GM06990 (cell line): Measurements from ENCODE around the gene MTLN.

Source experiments
- DNase-seq: peaks from one replicate; pipeline ENCODE4 v3.0.0-alpha.2; 2011; ENCODE audit not compliant: insufficient read length; ENCODE audit errors: extremely low read depth
- H3K27me3 ChIP-seq: replicated peaks from 2 replicates; pipeline ENCODE4 v1.6.0; 2011; ENCODE audit warnings: low read length; ENCODE audit not compliant: control insufficient read depth, insufficient read depth
- H3K36me3 ChIP-seq: 2 replicates; pipeline ENCODE4 v1.5.1; 2011; ENCODE audit warnings: low read length; ENCODE audit not compliant: control insufficient read depth, insufficient read depth
- H3K4me3 ChIP-seq: replicated peaks from 2 replicates; pipeline ENCODE4 v1.5.1; 2011; ENCODE audit warnings: low read depth, mild to moderate bottlenecking, control low read depth, low read length
- TF ChIP-seq, protein P1 (sequence below): IDR thresholded peaks from 2 replicates; pipeline ENCODE4 v1.5.1; 2011; ENCODE audit warnings: low read length, control low read depth, mild to moderate bottlenecking, inconsistent platforms; ENCODE audit not compliant: insufficient read depth, poor library complexity, severe bottlenecking

The MTLN gene

DNA sequence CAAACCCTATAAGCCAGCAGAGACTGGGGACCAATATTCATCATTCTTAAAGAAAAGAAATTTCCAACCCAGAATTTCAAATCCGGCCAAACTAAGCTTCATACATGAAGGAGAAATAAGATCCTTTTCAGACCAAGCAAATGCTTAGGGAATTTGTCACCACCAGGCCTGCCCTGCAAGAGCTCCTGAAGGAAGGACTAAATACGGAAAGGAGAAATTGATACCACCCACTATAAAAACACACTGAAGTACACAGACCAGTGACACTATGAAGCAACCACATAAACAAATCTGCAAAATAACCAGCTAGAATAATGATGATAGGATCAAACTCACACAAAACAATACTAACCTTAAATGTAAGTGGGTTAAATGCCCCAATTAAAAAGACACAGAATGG, 29.9 kb downstream of the MTLN start:
- TF ChIP-seq, protein P1, sequence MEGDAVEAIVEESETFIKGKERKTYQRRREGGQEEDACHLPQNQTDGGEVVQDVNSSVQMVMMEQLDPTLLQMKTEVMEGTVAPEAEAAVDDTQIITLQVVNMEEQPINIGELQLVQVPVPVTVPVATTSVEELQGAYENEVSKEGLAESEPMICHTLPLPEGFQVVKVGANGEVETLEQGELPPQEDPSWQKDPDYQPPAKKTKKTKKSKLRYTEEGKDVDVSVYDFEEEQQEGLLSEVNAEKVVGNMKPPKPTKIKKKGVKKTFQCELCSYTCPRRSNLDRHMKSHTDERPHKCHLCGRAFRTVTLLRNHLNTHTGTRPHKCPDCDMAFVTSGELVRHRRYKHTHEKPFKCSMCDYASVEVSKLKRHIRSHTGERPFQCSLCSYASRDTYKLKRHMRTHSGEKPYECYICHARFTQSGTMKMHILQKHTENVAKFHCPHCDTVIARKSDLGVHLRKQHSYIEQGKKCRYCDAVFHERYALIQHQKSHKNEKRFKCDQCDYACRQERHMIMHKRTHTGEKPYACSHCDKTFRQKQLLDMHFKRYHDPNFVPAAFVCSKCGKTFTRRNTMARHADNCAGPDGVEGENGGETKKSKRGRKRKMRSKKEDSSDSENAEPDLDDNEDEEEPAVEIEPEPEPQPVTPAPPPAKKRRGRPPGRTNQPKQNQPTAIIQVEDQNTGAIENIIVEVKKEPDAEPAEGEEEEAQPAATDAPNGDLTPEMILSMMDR: no peak
- Histone ChIP-seq H3K4me3 (no peak overlapping the region), H3K36me3 (no peaks in the 10 kb centered on the region), H3K27me3 (no peaks in the 10 kb centered on the region)
- DNase-seq: no peak

DNA sequence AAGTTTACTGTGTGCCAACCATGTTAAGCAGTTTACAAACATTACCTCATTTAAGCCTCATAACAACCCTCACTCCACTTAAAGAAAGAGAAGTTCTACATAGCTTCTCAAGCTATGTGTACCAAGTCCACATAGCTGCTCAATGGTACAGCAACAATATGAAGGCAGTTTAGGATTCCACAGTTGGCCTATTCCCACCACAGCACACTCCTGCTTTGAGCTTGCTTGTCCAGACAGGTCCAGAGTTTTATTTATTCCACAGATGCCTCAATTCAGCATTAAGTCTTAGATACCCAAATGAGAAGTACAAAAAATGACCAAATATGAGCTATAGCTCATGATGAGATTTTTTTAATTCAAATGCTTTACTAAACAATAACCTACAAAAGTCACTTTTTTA, 32.3 kb downstream of the MTLN start:
- no peak for DNase-seq
- H3K4me3 ChIP-seq: no peak overlapping the region
- H3K36me3 ChIP-seq: no peaks in the 10 kb centered on the region
- TF ChIP-seq, protein P1: no peak
- no peaks in the 10 kb centered on the region for H3K27me3 ChIP-seq

DNA sequence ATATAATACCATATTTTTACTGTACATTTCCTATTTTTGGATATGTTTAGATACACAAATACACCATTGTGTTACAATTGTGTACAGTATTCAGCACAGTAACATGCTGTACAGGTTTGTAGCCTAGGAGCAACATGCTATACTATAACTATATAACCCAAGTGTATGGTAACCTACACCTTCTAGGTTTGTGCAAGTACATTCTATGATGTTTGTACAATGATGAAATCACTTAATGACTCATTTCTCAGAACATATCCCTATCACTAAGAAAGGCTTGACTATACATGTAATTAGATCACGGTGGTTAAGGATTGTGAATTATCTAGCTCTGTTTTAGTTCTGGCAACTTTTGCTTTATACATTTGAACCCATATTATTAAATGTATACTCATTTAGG, 38.8 kb downstream of the MTLN start:
- TF ChIP-seq, protein P1: no peak
- DNase-seq: no peak
- Histone ChIP-seq H3K36me3 (no peaks in the 10 kb centered on the region), H3K4me3 (no peak overlapping the region), H3K27me3 (no peaks in the 10 kb centered on the region)

DNA sequence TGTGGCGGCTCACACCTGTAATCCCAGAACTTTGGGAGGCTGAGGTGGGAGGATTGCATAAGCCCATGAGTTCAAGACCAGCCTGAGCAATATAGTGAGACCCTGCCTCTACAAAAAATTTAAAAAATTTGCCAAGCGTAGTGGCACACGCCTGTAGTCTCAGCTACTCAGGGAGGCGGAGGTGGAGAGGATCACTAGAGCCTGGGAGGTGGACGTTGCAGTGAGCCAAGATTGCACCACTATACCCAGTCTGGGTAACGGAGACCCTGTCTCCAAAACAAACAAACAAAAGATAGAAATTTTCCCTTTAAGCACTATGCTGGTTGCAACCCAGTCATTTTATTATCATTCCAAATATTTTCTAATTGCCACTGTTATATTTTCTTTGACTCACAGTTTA, 39.8 kb downstream of the MTLN start:
- Histone ChIP-seq H3K36me3 (no peaks in the 10 kb centered on the region), H3K4me3 (no peak overlapping the region), H3K27me3 (no peaks in the 10 kb centered on the region)
- TF ChIP-seq, protein P1: no peak
- DNase-seq: no peak

DNA sequence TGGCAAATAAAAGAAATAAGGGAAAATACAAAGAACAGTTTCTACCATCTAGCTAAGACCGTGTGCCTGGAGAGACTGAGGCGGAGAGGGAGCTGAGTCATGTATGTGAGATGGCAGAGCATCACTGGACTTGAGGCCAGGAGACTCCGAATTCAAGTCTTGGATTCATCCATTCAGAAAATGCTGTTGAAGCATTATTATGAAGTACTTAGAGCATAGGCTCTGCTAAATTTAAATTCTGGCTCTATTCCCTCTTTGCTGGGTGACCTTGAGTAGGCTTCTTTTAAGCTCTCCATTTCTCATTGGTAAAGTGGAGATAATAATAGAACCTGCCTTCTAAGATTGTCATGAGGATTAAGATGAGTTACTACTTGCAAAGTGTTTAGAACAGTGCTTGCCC, 42.2 kb downstream of the MTLN start:
- Histone ChIP-seq H3K27me3 (no peaks in the 10 kb centered on the region), H3K36me3 (no peaks in the 10 kb centered on the region), H3K4me3 (no peak overlapping the region)
- no peak for DNase-seq
- TF ChIP-seq, protein P1: no peak

DNA sequence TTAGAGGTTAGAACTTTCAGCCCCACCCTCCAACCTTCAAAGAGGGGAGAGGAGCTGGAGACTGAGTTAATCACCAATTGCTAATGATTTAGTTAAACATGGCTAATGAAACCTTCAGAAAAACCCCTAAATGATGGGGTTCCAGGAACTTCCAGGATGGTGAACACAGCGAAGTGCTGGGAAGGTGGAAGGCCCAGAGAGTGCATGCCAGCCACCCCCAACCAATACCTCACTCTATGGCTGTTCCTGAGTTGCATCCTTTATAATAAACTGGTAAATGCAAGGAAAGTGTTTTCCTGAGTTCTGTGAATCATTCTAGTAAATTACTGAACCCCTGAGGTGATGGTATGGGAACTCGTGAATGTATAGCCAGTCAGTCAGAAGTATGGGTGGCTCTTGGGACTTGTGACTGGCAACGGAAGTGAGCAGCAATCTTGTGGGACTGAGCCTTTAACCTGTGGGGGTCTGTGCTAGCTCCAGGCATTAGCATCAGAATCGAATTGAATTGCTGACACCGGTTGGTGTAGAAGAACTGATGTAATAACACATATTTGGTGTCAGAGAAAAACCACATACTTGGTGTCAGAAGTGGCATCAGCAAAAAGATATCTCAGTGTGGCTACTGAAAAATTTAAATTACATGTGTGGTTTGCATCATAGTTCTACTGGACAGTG, 44.9 kb downstream of the MTLN start:
- TF ChIP-seq, protein P1: no peak
- no peaks in the 10 kb centered on the region for H3K27me3 ChIP-seq
- H3K36me3 ChIP-seq: no peaks in the 10 kb centered on the region
- no peak for DNase-seq
- H3K4me3 ChIP-seq: no peak overlapping the region
